ENCODE results near the gene TMEM143. TPM values are rescaled to one million over a fixed set of nuclear protein-coding genes. Genes with fewer than 3 reads are reported as not detected.
A peak's percentile ranks its signal among the peaks of the same experiment; 100 is the strongest.

Gene TMEM143
- total RNA-seq, 1 donor from 2014 or later, result 8.4 TPM

- peaks cover 3% of the 10 kb centered on the region for H3K36me3 Mint-ChIP-seq (ENCODE audit: low read depth)
- no peak for TF ChIP-seq CTCF (conservative IDR thresholded peaks at IDR 0.05)
- peak; percentile 51 for DNase-seq (ENCODE audit: low read depth, low spot score)
- peaks cover 47% of the 10 kb centered on the region for H3K27me3 Mint-ChIP-seq (ENCODE audit: low read depth)
- peaks cover 41% of the 10 kb centered on the region for H3K4me1 Mint-ChIP-seq
- peak overlapping the region; percentile 68 for H3K4me3 Mint-ChIP-seq
- peak overlapping the region; percentile 96 for H3K27ac Mint-ChIP-seq (ENCODE audit: unreplicated experiment)
- no peaks in the 10 kb centered on the region for H3K9me3 Mint-ChIP-seq
These were observed 36.4 kb upstream of the TMEM143 start for GRCh38 chr19:48400018-48400742.

- DNase-seq (ENCODE audit: low read depth, low spot score), result peak; percentile 70
- Mint-ChIP-seq H3K4me3 (peak overlapping the region; percentile 64), H3K9me3 (no peaks in the 10 kb centered on the region), H3K27ac (ENCODE audit: unreplicated experiment) (no peak overlapping the region), H3K36me3 (ENCODE audit: low read depth) (peaks cover 3% of the 10 kb centered on the region), H3K27me3 (ENCODE audit: low read depth) (peaks cover 61% of the 10 kb centered on the region), H3K4me1 (peaks cover 44% of the 10 kb centered on the region)
- no peak for TF ChIP-seq CTCF (conservative IDR thresholded peaks at IDR 0.05)
These were observed 34.9 kb upstream of the TMEM143 start for GRCh38 chr19:48398375-48399235.

- peak overlapping the region; percentile 76 for H3K4me3 Mint-ChIP-seq
- peaks cover 3% of the 10 kb centered on the region for H3K36me3 Mint-ChIP-seq (ENCODE audit: low read depth)
- peaks cover 60% of the 10 kb centered on the region for H3K27me3 Mint-ChIP-seq (ENCODE audit: low read depth)
- no peak overlapping the region for H3K27ac Mint-ChIP-seq (ENCODE audit: unreplicated experiment)
- DNase-seq (ENCODE audit: low read depth, low spot score), result no peak
- no peak for TF ChIP-seq CTCF (conservative IDR thresholded peaks at IDR 0.05)
- no peaks in the 10 kb centered on the region for H3K9me3 Mint-ChIP-seq
- peaks cover 41% of the 10 kb centered on the region for H3K4me1 Mint-ChIP-seq
These were observed 34.3 kb upstream of the TMEM143 start for GRCh38 chr19:48398102-48398374.

- Mint-ChIP-seq H3K4me3 (peak overlapping the region; percentile 76), H3K27ac (ENCODE audit: unreplicated experiment) (no peak overlapping the region), H3K9me3 (no peaks in the 10 kb centered on the region), H3K4me1 (peaks cover 45% of the 10 kb centered on the region), H3K27me3 (ENCODE audit: low read depth) (peaks cover 65% of the 10 kb centered on the region), H3K36me3 (ENCODE audit: low read depth) (peaks cover 3% of the 10 kb centered on the region)
- no peak for DNase-seq (ENCODE audit: low read depth, low spot score)
- TF ChIP-seq CTCF (conservative IDR thresholded peaks at IDR 0.05), result no peak
These were observed 33.7 kb upstream of the TMEM143 start for GRCh38 chr19:48397263-48398101.

- no peak overlapping the region for H3K27ac Mint-ChIP-seq (ENCODE audit: unreplicated experiment)
- peaks cover 41% of the 10 kb centered on the region for H3K4me1 Mint-ChIP-seq
- H3K9me3 Mint-ChIP-seq, result no peaks in the 10 kb centered on the region
- no peak for TF ChIP-seq CTCF (conservative IDR thresholded peaks at IDR 0.05)
- H3K4me3 Mint-ChIP-seq, result peak overlapping the region; percentile 31
- H3K36me3 Mint-ChIP-seq (ENCODE audit: low read depth), result peaks cover 3% of the 10 kb centered on the region
- peaks cover 67% of the 10 kb centered on the region for H3K27me3 Mint-ChIP-seq (ENCODE audit: low read depth)
- DNase-seq (ENCODE audit: low read depth, low spot score), result no peak
These were observed 33.1 kb upstream of the TMEM143 start for GRCh38 chr19:48396824-48397176.
